ENCODE measurements around the gene NLRX1.
A peak's percentile ranks its signal among the peaks of the same experiment; 100 is the strongest.
"Not testable (repeated sequence)": the region's sequence is repeated elsewhere in the genome, so short reads cannot be mapped to it uniquely, and the experiment has no call there.

NLRX1 gene

GRCh38 chr11:119210050-119210449 lies 41.5 kb downstream of the NLRX1 start:
- Histone ChIP-seq H3K9me3 (ENCODE audit: control insufficient read depth, low read length) (no peaks in the 10 kb centered on the region), H3K36me3 (ENCODE audit: control insufficient read depth, insufficient read depth, low read length) (no peaks in the 10 kb centered on the region), H3K4me3 (ENCODE audit: extremely low read depth, insufficient read depth, low read length, poor library complexity, severe bottlenecking) (no peak overlapping the region), H3K4me1 (ENCODE audit: control insufficient read depth, insufficient read depth, low read length, poor library complexity, severe bottlenecking) (peaks cover 5% of the 10 kb centered on the region), H3K27ac (ENCODE audit: low read depth, low read length, severe bottlenecking) (no peak overlapping the region)
- 67 to 84% methylated on average over 3 of the region's 3 CpGs for WGBS, 2 experiments (ENCODE audit: insufficient coverage in 2 of 2)

- H3K4me1 ChIP-seq (ENCODE audit: control insufficient read depth, insufficient read depth, low read length, poor library complexity, severe bottlenecking), result peaks cover 10% of the 10 kb centered on the region
- WGBS, 2 experiments (ENCODE audit: insufficient coverage in 2 of 2), result 88% methylated on average over 1 to 2 of the region's 8 CpGs
- H3K36me3 ChIP-seq (ENCODE audit: control insufficient read depth, insufficient read depth, low read length), result peaks cover 7% of the 10 kb centered on the region
- H3K9me3 ChIP-seq (ENCODE audit: control insufficient read depth, low read length), result no peaks in the 10 kb centered on the region
- peak overlapping the region; percentile 56 for H3K27ac ChIP-seq (ENCODE audit: low read depth, low read length, severe bottlenecking)
- no peak overlapping the region for H3K4me3 ChIP-seq (ENCODE audit: extremely low read depth, insufficient read depth, low read length, poor library complexity, severe bottlenecking)
These were observed 49.8 kb downstream of the NLRX1 start for GRCh38 chr11:119218141-119218878.

- H3K4me3 ChIP-seq (ENCODE audit: extremely low read depth, insufficient read depth, low read length, poor library complexity, severe bottlenecking), result no peak overlapping the region
- 84 to 85% methylated on average over 2 of the region's 2 CpGs for WGBS, 2 experiments (ENCODE audit: insufficient coverage in 2 of 2)
- H3K36me3 ChIP-seq (ENCODE audit: control insufficient read depth, insufficient read depth, low read length), result peaks cover 10% of the 10 kb centered on the region
- H3K4me1 ChIP-seq (ENCODE audit: control insufficient read depth, insufficient read depth, low read length, poor library complexity, severe bottlenecking), result peaks cover 10% of the 10 kb centered on the region
- no peaks in the 10 kb centered on the region for H3K9me3 ChIP-seq (ENCODE audit: control insufficient read depth, low read length)
- H3K27ac ChIP-seq (ENCODE audit: low read depth, low read length, severe bottlenecking), result no peak overlapping the region
These were observed 53.8 kb downstream of the NLRX1 start for GRCh38 chr11:119222308-119222707.

- WGBS, 2 experiments (ENCODE audit: insufficient coverage in 2 of 2), result 98 to 100% methylated on average over 2 to 4 of the region's 5 CpGs
- peaks cover 15% of the 10 kb centered on the region for H3K36me3 ChIP-seq (ENCODE audit: control insufficient read depth, insufficient read depth, low read length)
- peaks cover 7% of the 10 kb centered on the region for H3K4me1 ChIP-seq (ENCODE audit: control insufficient read depth, insufficient read depth, low read length, poor library complexity, severe bottlenecking)
- no peak overlapping the region for H3K4me3 ChIP-seq (ENCODE audit: extremely low read depth, insufficient read depth, low read length, poor library complexity, severe bottlenecking)
- no peaks in the 10 kb centered on the region for H3K9me3 ChIP-seq (ENCODE audit: control insufficient read depth, low read length)
- H3K27ac ChIP-seq (ENCODE audit: low read depth, low read length, severe bottlenecking), result no peak overlapping the region
These were observed 54.4 kb downstream of the NLRX1 start for GRCh38 chr11:119222891-119223290.

GRCh38 chr11:119223856-119224255 lies 55.3 kb downstream of the NLRX1 start:
- Histone ChIP-seq H3K27ac (ENCODE audit: low read depth, low read length, severe bottlenecking) (no peak overlapping the region), H3K36me3 (ENCODE audit: control insufficient read depth, insufficient read depth, low read length) (peaks cover 19% of the 10 kb centered on the region), H3K4me3 (ENCODE audit: extremely low read depth, insufficient read depth, low read length, poor library complexity, severe bottlenecking) (no peak overlapping the region), H3K4me1 (ENCODE audit: control insufficient read depth, insufficient read depth, low read length, poor library complexity, severe bottlenecking) (peaks cover 3% of the 10 kb centered on the region), H3K9me3 (ENCODE audit: control insufficient read depth, low read length) (no peaks in the 10 kb centered on the region)
- WGBS, 2 experiments (ENCODE audit: insufficient coverage in 2 of 2), result 86 to 100% methylated on average over 1 of the region's 1 CpG

- H3K4me3 ChIP-seq (ENCODE audit: extremely low read depth, insufficient read depth, low read length, poor library complexity, severe bottlenecking); H3K27ac ChIP-seq (ENCODE audit: low read depth, low read length, severe bottlenecking); H3K4me1 ChIP-seq (ENCODE audit: control insufficient read depth, insufficient read depth, low read length, poor library complexity, severe bottlenecking); H3K9me3 ChIP-seq (ENCODE audit: control insufficient read depth, low read length): not testable (repeated sequence)
- WGBS, 2 experiments (ENCODE audit: insufficient coverage in 2 of 2), result 73% methylated on average over 3 of the region's 9 CpGs; no CpG with 5 or more reads in 1 of the 2 experiments
- H3K36me3 ChIP-seq (ENCODE audit: control insufficient read depth, insufficient read depth, low read length), result peaks cover 32% of the 10 kb centered on the region
These were observed 60.2 kb downstream of the NLRX1 start for GRCh38 chr11:119228535-119229287.

GRCh38 chr11:119229288-119229672 lies 60.8 kb downstream of the NLRX1 start:
- Histone ChIP-seq H3K27ac (ENCODE audit: low read depth, low read length, severe bottlenecking) (no peak overlapping the region), H3K9me3 (ENCODE audit: control insufficient read depth, low read length) (no peaks in the 10 kb centered on the region), H3K36me3 (ENCODE audit: control insufficient read depth, insufficient read depth, low read length) (peaks cover 37% of the 10 kb centered on the region), H3K4me1 (ENCODE audit: control insufficient read depth, insufficient read depth, low read length, poor library complexity, severe bottlenecking) (no peaks in the 10 kb centered on the region), H3K4me3 (ENCODE audit: extremely low read depth, insufficient read depth, low read length, poor library complexity, severe bottlenecking) (no peak overlapping the region)
- WGBS, 2 experiments (ENCODE audit: insufficient coverage in 2 of 2), result 80% methylated on average over 1 of the region's 3 CpGs; no CpG with 5 or more reads in 1 of the 2 experiments

GRCh38 chr11:119229741-119230140 lies 61.2 kb downstream of the NLRX1 start:
- no peak overlapping the region for H3K27ac ChIP-seq (ENCODE audit: low read depth, low read length, severe bottlenecking)
- no peaks in the 10 kb centered on the region for H3K9me3 ChIP-seq (ENCODE audit: control insufficient read depth, low read length)
- H3K36me3 ChIP-seq (ENCODE audit: control insufficient read depth, insufficient read depth, low read length), result peaks cover 42% of the 10 kb centered on the region
- WGBS, 2 experiments (ENCODE audit: insufficient coverage in 2 of 2), result no CpG with 5 or more reads among the region's 4 CpGs
- H3K4me3 ChIP-seq (ENCODE audit: extremely low read depth, insufficient read depth, low read length, poor library complexity, severe bottlenecking), result no peak overlapping the region
- no peaks in the 10 kb centered on the region for H3K4me1 ChIP-seq (ENCODE audit: control insufficient read depth, insufficient read depth, low read length, poor library complexity, severe bottlenecking)
